Tibial artery (tissue), 4 donors: Measurements from ENCODE around the gene JPT2.

Source experiments
- DNase-seq, 2 donors: peaks; one replicate each; pipeline ENCODE4 v3.0.0-alpha.2; 2019
- H3K27ac ChIP-seq, 2 donors: fragments of 200-600 bp; sonication (generic) in 1 of 2; 1 replicate in 1 of 2; 2 replicates in 1 of 2; pipeline ENCODE4 v1.5.1; 2018 to 2019; ENCODE audit warnings: mild to moderate bottlenecking in 1 of 2
- H3K27me3 ChIP-seq, 2 donors: fragments of 200-600 bp; sonication (generic) in 1 of 2; one replicate each; pipeline versions ENCODE4 v1.5.1 to v1.6.0; 2016 to 2019
- H3K36me3 ChIP-seq, 3 donors: fragments of 200-600 bp; sonication (generic) in 2 of 3; one replicate each; pipeline ENCODE4 v1.5.1; 2016 to 2019; ENCODE audit warnings: mild to moderate bottlenecking in 2 of 3
- H3K4me1 ChIP-seq, 4 donors: fragments of 200-600 bp; sonication (generic) in 2 of 4; 1 replicate in 3 of 4; 2 replicates in 1 of 4; pipeline ENCODE4 v1.5.1; 2016 to 2019
- H3K4me3 ChIP-seq, 2 donors: fragments of 200-600 bp; sonication (generic) in 1 of 2; 1 replicate in 1 of 2; 2 replicates in 1 of 2; pipeline ENCODE4 v1.5.1; 2018 to 2019; ENCODE audit warnings: mild to moderate bottlenecking in 2 of 2
- H3K9me3 ChIP-seq, 3 donors: fragments of 200-600 bp; sonication (generic) in 1 of 3; one replicate each; pipeline ENCODE4 v1.5.1; 2016 to 2019
- CTCF ChIP-seq, 2 experiments: fragments of 200-600 bp in 1 of 2; fragments of 450-650 bp in 1 of 2; IDR thresholded peaks; one replicate each; pipeline ENCODE4 v1.5.1; 2017 to 2019; ENCODE audit warnings: antibody characterized with exemption in 2 of 2, mild to moderate bottlenecking in 1 of 2, moderate library complexity in 1 of 2
- intact Hi-C: fragments of 100-400 bp; cut with DNase I; formaldehyde crosslinking; loops from one replicate; pipeline ENCODE4 v1.15.0; 2023; ENCODE audit warnings: low total_unique reads

Gene JPT2

GRCh38 chr16:1639860-1640259, 38.2 kb upstream of the JPT2 start:
- intact Hi-C loops, result no loop called here
- Histone ChIP-seq H3K4me3 (no peak overlapping the region), H3K36me3 (peaks cover 47 to 90% (median 84%) of the 10 kb centered on the region in 3 donors), H3K27ac (no peak overlapping the region), H3K9me3 (no peaks in the 10 kb centered on the region), H3K4me1 (no peaks in the 10 kb centered on the region), H3K27me3 (no peaks in the 10 kb centered on the region)
- no peak for DNase-seq
- no peak for TF ChIP-seq CTCF (IDR thresholded peaks at IDR 0.05)

GRCh38 chr16:1640261-1640941, 37.7 kb upstream of the JPT2 start:
- intact Hi-C loops, result no loop called here
- Histone ChIP-seq H3K36me3 (peaks cover 47 to 90% (median 84%) of the 10 kb centered on the region in 3 donors), H3K27me3 (no peaks in the 10 kb centered on the region), H3K4me3 (no peak overlapping the region), H3K27ac (no peak overlapping the region), H3K4me1 (no peaks in the 10 kb centered on the region), H3K9me3 (no peaks in the 10 kb centered on the region)
- no peak for DNase-seq
- TF ChIP-seq CTCF (IDR thresholded peaks at IDR 0.05), result no peak

- Histone ChIP-seq H3K36me3 (peaks cover 47 to 90% (median 82%) of the 10 kb centered on the region in 3 donors), H3K4me3 (no peak overlapping the region), H3K4me1 (no peaks in the 10 kb centered on the region), H3K27me3 (no peaks in the 10 kb centered on the region), H3K27ac (no peak overlapping the region), H3K9me3 (no peaks in the 10 kb centered on the region)
- intact Hi-C loops, result no loop called here
- no peak for TF ChIP-seq CTCF (IDR thresholded peaks at IDR 0.05)
- DNase-seq, result no peak
These were observed 36.8 kb upstream of the JPT2 start for GRCh38 chr16:1641261-1641660.

- TF ChIP-seq CTCF (IDR thresholded peaks at IDR 0.05), result no peak
- Histone ChIP-seq H3K9me3 (no peaks in the 10 kb centered on the region), H3K27ac (no peak overlapping the region), H3K4me1 (no peaks in the 10 kb centered on the region), H3K4me3 (no peak overlapping the region), H3K36me3 (peaks cover 46 to 98% (median 87%) of the 10 kb centered on the region in 3 donors), H3K27me3 (no peaks in the 10 kb centered on the region)
- intact Hi-C loops, result no loop called here
- DNase-seq, result no peak
These were observed 35.9 kb upstream of the JPT2 start for GRCh38 chr16:1642148-1642547.

- no peaks in the 10 kb centered on the region for H3K27me3 ChIP-seq
- H3K4me1 ChIP-seq, result no peaks in the 10 kb centered on the region
- no peak overlapping the region for H3K27ac ChIP-seq
- no peaks in the 10 kb centered on the region for H3K9me3 ChIP-seq
- TF ChIP-seq CTCF (IDR thresholded peaks at IDR 0.05), result no peak
- no peak for DNase-seq
- H3K4me3 ChIP-seq, result no peak overlapping the region
- H3K36me3 ChIP-seq, result peaks cover 40 to 98% (median 84%) of the 10 kb centered on the region in 3 donors
- intact Hi-C loops, result no loop called here
These were observed 35.3 kb upstream of the JPT2 start for GRCh38 chr16:1642753-1643152.
